Measurements from ENCODE around the gene MRLN. TPM values are rescaled to one million over a fixed set of nuclear protein-coding genes. Genes with fewer than 3 reads are reported as not detected.

MRLN gene
- total RNA-seq: not detected in 2 replicates

DNA sequence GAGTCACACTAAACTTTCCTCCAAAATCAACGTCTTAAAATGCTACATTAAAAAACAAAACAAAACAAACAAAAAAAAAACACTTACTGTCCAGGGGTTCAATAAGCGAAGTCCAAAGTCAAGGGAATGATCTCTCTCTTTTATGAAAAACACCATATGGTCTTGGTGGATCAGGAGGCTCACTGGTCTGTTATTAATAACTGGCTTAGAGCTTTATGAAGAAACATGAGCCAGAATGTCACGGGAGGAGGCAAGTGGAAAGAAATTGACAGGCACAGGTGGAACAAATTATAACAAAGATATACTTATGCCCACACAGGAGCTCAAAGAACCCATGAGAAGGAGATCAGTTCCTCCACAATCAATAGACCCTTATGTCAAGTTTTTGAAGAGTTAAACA, at the start of gene MRLN:
TSS of gene MRLN (minus strand) at position 189 of the 400 bp plus-strand sequence.

DNA sequence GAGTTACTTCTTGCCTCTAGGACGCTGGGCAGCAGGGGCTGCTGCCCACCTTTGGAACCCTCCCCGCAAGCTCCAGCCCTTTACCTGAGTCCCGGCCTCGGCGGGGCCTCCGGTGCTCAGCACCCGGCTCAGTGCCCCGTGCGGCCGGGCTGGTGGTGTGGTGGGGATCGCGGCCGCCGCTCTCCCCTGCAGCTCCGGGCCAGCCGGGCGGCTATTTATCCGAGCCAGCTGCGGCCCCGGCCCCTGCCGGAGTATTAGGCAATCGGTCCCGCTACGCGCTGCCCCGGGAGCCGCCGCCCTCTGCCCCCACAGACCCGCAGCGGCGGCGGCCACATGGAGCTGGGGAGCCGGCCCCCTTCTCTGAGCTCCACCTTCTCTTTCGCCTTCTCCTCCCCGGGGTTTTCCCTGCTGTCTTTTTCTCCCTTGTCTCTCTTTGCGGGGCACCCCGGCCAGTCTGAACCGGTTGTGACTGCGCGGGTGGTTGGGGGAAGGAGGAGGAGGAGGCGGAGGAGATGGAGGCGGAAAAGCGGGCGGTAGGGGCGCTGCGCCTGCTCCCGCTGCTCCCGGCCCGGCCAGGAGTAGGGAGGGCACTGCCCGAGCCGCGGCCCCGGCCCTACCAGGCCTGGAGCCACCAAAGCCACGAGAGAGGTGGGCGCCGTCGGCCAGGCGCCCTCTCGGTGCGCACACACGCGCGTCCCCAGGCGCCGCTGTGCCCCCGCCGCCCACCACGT, 43.7 kb downstream of the MRLN start, which contains the start of gene SLC16A9:
TSS of gene SLC16A9 (minus strand) at position 456 of the 731 bp plus-strand sequence. CDS start 25,559 bp downstream, outside the sequence.

Other genes starting within 250 kb of the MRLN start
- gene SLC16A9, start 43.6 kb downstream of the MRLN start, total RNA-seq: under 0.01 TPM in 1 of 2 replicates, not detected in the other
- gene CCDC6, start 153.1 kb upstream of the MRLN start, total RNA-seq: 15.8 and 21.2 TPM in 2 replicates

All from dermis lymphatic vessel endothelial cell (primary cell).